Esophagus (tissue), 2 donors: ENCODE results near the gene MZT1. TPM values are rescaled to one million over a fixed set of nuclear protein-coding genes. Genes with fewer than 3 reads are reported as not detected.
"Not testable (repeated sequence)": the region's sequence is repeated elsewhere in the genome, so short reads cannot be mapped to it uniquely, and the experiment has no call there.

Source experiments
- H3K27ac ChIP-seq, 2 donors: one replicate each; pipeline ENCODE4 v1.5.1; 2013; ENCODE audit warnings: low read depth in 2 of 2, mild to moderate bottlenecking in 2 of 2, inconsistent platforms in 1 of 2, low read length in 1 of 2, moderate library complexity in 1 of 2
- H3K27me3 ChIP-seq, 2 donors: one replicate each; pipeline ENCODE4 v1.6.1; 2013; ENCODE audit warnings: low read length in 2 of 2, control low read depth in 1 of 2, mild to moderate bottlenecking in 1 of 2; ENCODE audit not compliant: insufficient read depth in 2 of 2, control insufficient read depth in 1 of 2
- H3K36me3 ChIP-seq, 2 donors: one replicate each; pipeline ENCODE4 v1.6.1; 2013; ENCODE audit warnings: low read length in 1 of 2; ENCODE audit not compliant: control insufficient read depth in 2 of 2, insufficient read depth in 2 of 2
- H3K4me1 ChIP-seq, 2 donors: one replicate each; pipeline ENCODE4 v1.6.1; 2013; ENCODE audit warnings: low read length in 1 of 2; ENCODE audit not compliant: control insufficient read depth in 2 of 2, insufficient read depth in 2 of 2
- H3K4me3 ChIP-seq, 2 donors: one replicate each; pipeline ENCODE4 v1.5.1; 2013; ENCODE audit warnings: low read length in 2 of 2, mild to moderate bottlenecking in 2 of 2, low read depth in 1 of 2, moderate library complexity in 1 of 2
- H3K9me3 ChIP-seq, 2 donors: one replicate each; pipeline ENCODE4 v1.6.1; 2013; ENCODE audit warnings: mild to moderate bottlenecking in 2 of 2, low read depth in 1 of 2, low read length in 1 of 2, moderate library complexity in 1 of 2; ENCODE audit not compliant: control insufficient read depth in 2 of 2, insufficient read depth in 1 of 2
- WGBS, 2 donors: extraction: QIAGEN DNeasy Blood & Tissue Kit; methylation state at CpG; one replicate each; pipeline ENCODE4 v1.1.7; 2013; 5-methylcytosine and 5-hydroxymethylcytosine counted together
- polyA plus RNA-seq, 2 donors: library from polyadenylated mRNA; stranded (reverse); fragments of 200-250 nt; gene quantifications; one replicate each; pipeline ENCODE4 v1.2.3, GENCODE V29; 2013
- donor health status: healthy with polysubstance abuse.
- donor health status: Bipolar disorder and iron deficiency.

MZT1 gene
- polyA plus RNA-seq, 2 donors = 7.2 to 7.8 TPM

DNA sequence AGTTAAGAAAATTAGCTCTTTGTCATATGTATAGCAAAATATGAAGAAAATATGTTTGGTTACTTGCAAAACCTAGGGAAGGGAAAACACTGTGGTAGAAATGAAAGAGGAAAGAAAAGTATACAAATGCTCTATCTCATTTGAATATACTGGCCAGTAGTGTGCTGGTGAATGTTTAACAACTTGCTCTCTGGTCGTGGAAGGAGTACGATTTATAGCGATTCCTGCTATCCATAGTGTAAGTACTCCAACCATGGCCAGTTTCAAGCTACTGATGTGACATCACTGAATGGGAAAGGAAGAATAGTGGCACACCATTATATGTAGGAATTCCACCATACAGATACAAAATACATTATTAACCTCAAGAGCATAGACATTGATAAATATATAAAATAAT lies 9.6 kb upstream of the MZT1 start:
- H3K36me3 ChIP-seq = no peaks in the 10 kb centered on the region
- H3K4me1 ChIP-seq = no peaks in the 10 kb centered on the region
- no peak overlapping the region for H3K27ac ChIP-seq
- no peaks in the 10 kb centered on the region for H3K27me3 ChIP-seq
- 78 to 94% methylated on average over 3 of the region's 3 CpGs for WGBS, 2 donors
- no peaks in the 10 kb centered on the region for H3K9me3 ChIP-seq
- no peak overlapping the region for H3K4me3 ChIP-seq

- H3K27me3 ChIP-seq = no peaks in the 10 kb centered on the region
- 3 to 7% methylated on average over 3 of the region's 3 CpGs for WGBS, 2 donors
- H3K36me3 ChIP-seq = no peaks in the 10 kb centered on the region
Observed at GRCh38 chr13:72728290-72728605, 819 bp upstream of the MZT1 start.

DNA sequence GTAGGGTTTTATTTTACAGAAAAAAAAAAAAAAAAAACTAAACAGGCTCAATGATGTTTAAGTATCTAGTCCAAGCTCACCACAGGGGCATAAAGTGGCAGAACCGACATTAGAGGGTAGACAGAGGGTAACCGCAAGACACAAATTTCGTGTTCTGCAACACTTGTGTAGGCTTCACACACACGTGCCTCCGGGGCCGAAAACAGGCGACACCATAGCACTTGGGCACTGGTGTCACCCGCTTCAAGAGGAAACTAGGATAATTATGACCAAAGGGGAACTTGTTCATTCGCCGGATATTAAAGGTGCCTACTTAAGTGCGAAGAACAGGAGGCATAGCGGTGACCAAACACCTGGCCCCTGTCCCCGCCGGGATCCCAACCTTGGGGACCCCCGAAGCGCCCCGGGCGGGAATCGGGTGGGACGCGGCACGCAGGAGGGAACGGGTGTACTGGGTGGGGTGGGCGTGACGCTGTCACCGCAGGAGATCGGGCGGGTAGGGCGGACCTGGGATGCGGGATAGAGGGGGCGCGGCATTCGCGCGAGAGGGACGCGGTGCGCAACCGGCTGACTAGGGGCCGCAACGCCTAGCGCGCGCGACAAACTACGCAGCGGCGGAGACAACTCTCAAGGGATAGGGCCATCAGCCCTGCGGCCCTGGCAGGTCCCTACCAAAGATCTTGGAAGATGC lies 558 bp downstream of the MZT1 start:
- WGBS, 2 donors = 2% methylated on average over 43 to 49 of the region's 49 CpGs
- H3K4me1 ChIP-seq = peaks cover 0 to 2% of the 10 kb centered on the region in 2 donors
- H3K4me3 ChIP-seq = peak overlapping the region; percentile 86 to 95
- H3K27me3 ChIP-seq = no peaks in the 10 kb centered on the region
- H3K36me3 ChIP-seq = no peaks in the 10 kb centered on the region
- no peaks in the 10 kb centered on the region for H3K9me3 ChIP-seq
- H3K27ac ChIP-seq = peak overlapping the region; percentile 26 to 60

More at GRCh38 chr13:72728290-72728605, 819 bp upstream of the MZT1 start:
- Histone ChIP-seq H3K27ac (peak overlapping the region in 1 of 2 donors; percentile 74), H3K4me1 (peaks cover 0 to 2% of the 10 kb centered on the region in 2 donors), H3K9me3 (no peaks in the 10 kb centered on the region), H3K4me3 (peak overlapping the region; percentile 86 to 95)

DNA sequence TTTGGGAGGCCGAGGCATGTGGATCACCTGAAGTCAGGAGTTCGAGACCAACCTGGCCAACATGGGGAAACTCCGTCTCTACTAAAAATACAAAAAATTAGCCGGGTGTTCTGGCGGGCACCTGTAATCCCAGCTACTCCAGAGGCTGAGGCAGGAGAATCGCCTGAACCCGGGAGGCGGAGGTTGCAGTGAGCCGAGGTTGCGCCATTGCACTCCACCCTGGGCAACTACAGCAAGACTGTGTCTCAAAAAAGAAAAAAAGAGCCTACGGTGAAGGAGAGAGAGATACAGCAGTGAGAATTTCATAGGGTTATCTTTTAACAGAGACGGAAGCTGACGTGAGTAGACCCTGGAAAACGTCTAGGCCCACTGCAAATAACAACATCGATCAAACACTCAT lies 1.2 kb downstream of the MZT1 start:
- not testable (repeated sequence) for H3K27ac ChIP-seq, H3K27me3 ChIP-seq, H3K4me1 ChIP-seq, H3K9me3 ChIP-seq, H3K36me3 ChIP-seq
- peak overlapping the region in 1 of 2 donors; percentile 86 for H3K4me3 ChIP-seq
- 88 to 89% methylated on average over 15 of the region's 15 CpGs for WGBS, 2 donors

DNA sequence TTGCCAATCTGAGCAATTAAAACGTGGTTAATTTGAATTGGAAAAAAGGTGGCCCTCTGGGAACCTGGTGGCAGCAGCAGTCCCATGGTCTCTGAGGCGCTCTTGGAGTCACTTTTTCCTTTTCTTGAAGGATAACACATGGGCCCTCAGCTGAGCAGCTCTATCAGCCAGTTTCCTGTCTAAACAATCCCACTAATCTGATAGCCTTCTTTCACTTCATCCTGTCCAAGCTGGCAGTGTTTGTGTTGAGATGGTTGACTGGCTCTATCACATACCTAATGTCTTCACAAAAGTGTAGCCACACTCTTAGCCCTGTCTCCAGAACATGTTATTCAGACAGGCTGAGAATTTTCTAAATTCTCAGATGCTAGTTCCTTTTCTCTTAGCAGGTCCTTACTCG lies 10.7 kb downstream of the MZT1 start:
- no peak overlapping the region for H3K27ac ChIP-seq
- H3K27me3 ChIP-seq = no peaks in the 10 kb centered on the region
- no peaks in the 10 kb centered on the region for H3K4me1 ChIP-seq
- no peak overlapping the region for H3K4me3 ChIP-seq
- H3K36me3 ChIP-seq = peaks cover 0 to 2% of the 10 kb centered on the region in 2 donors
- peaks cover 2 to 5% of the 10 kb centered on the region in 2 donors for H3K9me3 ChIP-seq
- 58 to 62% methylated on average over 3 of the region's 3 CpGs for WGBS, 2 donors

GRCh38 chr13:72700509-72700908 lies 26.9 kb downstream of the MZT1 start:
- Histone ChIP-seq H3K36me3 (no peaks in the 10 kb centered on the region), H3K4me1 (no peaks in the 10 kb centered on the region), H3K27me3 (no peaks in the 10 kb centered on the region), H3K9me3 (no peaks in the 10 kb centered on the region), H3K27ac (no peak overlapping the region), H3K4me3 (no peak overlapping the region)
- WGBS, 2 donors = 30 to 35% methylated on average over 1 of the region's 1 CpG

DNA sequence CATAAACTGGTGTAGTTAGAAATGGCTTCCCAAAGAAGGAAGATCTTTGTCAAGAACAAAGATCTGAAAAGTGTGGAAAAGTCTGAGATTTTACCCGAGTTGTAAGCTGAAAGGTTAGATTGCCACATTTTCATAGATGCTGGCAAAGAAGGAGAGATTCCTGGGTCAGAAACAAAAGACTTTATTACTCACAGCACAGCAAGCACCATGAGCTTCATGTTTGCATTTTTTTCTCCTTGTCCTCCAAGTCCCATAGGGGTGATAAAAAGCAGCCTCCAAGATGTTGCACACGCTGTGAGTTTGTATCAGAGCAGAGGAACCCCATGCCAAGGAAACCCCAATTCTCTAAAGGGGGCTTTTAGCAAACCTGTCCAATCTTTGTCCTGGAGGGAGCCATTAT lies 29.3 kb downstream of the MZT1 start:
- Histone ChIP-seq H3K4me3 (no peak overlapping the region), H3K27me3 (no peaks in the 10 kb centered on the region), H3K9me3 (peaks cover 0 to 2% of the 10 kb centered on the region in 2 donors), H3K4me1 (no peaks in the 10 kb centered on the region), H3K27ac (no peak overlapping the region), H3K36me3 (no peaks in the 10 kb centered on the region)
- WGBS, 2 donors = 64 to 78% methylated on average over 2 of the region's 2 CpGs

DNA sequence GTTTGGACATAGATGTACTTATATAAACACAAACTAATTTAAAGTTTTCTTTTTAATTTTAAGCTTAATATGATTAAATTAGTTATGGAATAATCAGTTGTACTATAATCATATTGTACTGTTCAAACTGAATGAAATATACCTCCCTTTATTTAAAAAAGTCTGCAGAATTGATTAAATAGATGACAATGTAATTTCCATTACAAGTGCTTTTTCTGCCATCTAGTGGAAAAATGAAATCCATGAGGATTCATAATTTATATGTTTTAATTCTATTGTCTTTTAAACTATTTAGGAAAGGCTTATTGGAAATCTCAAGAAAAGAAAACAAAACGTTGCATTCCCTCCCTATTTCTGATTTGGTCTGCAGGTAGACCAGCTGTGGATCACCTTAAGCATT lies 30.9 kb downstream of the MZT1 start:
- WGBS, 2 donors = 3 to 7% methylated on average over 1 of the region's 1 CpG

GRCh38 chr13:72694314-72694713 lies 33.1 kb downstream of the MZT1 start:
- 61 to 73% methylated on average over 8 of the region's 8 CpGs for WGBS, 2 donors
- H3K4me1 ChIP-seq = no peaks in the 10 kb centered on the region

More for the DNA sequence above, 30.9 kb downstream of the MZT1 start:
- H3K36me3 ChIP-seq = no peaks in the 10 kb centered on the region
- no peaks in the 10 kb centered on the region for H3K4me1 ChIP-seq
- H3K27ac ChIP-seq = no peak overlapping the region
- H3K27me3 ChIP-seq = no peaks in the 10 kb centered on the region
- H3K4me3 ChIP-seq = no peak overlapping the region
- H3K9me3 ChIP-seq = peaks cover 2 to 3% of the 10 kb centered on the region in 2 donors

GRCh38 chr13:72693832-72694231 lies 33.6 kb downstream of the MZT1 start:
- WGBS, 2 donors = 87 to 88% methylated on average over 5 of the region's 5 CpGs
- peaks cover 2 to 3% of the 10 kb centered on the region in 2 donors for H3K9me3 ChIP-seq

More at GRCh38 chr13:72694314-72694713, 33.1 kb downstream of the MZT1 start:
- Histone ChIP-seq H3K27me3 (no peaks in the 10 kb centered on the region), H3K27ac (no peak overlapping the region), H3K4me3 (no peak overlapping the region), H3K36me3 (no peaks in the 10 kb centered on the region), H3K9me3 (peaks cover 2 to 3% of the 10 kb centered on the region in 2 donors)

More at GRCh38 chr13:72693832-72694231, 33.6 kb downstream of the MZT1 start:
- Histone ChIP-seq H3K27ac (no peak overlapping the region), H3K4me3 (no peak overlapping the region), H3K4me1 (no peaks in the 10 kb centered on the region), H3K27me3 (no peaks in the 10 kb centered on the region), H3K36me3 (no peaks in the 10 kb centered on the region)
